Ramos (cell line): ENCODE data around the gene WWC1.

Source experiments
- in situ Hi-C: fragments of 300-500 bp; cut with MboI; formaldehyde crosslinking; loops from one replicate; pipeline ENCODE4 v1.14.3; 2022; ENCODE audit warnings: low sequenced_read_pairs; ENCODE audit not compliant: unreplicated experiment

Gene WWC1

DNA sequence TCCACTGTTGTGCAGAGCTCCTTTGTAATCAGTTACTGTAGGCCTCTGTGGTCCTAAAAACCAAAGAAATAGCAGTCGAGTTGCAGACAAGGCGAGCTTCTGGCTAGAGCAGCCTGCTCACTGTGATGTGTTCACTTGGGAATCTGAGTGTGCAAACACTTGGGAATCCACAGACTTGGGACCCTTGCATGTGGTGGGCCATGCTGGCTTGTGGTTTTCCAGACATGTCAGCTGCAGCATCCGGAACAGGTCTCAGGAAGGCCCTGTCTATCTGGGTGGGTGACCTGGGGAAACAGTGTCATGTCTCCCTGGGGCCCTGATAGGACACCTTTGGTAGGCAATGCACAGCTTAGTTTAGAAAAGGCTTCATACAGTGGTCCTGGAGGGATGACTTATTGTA, 66.4 kb downstream of the WWC1 start:
- in situ Hi-C loops: no loop called here

GRCh38 chr5:168359820-168360460, 68.5 kb downstream of the WWC1 start:
- in situ Hi-C loops: no loop called here

DNA sequence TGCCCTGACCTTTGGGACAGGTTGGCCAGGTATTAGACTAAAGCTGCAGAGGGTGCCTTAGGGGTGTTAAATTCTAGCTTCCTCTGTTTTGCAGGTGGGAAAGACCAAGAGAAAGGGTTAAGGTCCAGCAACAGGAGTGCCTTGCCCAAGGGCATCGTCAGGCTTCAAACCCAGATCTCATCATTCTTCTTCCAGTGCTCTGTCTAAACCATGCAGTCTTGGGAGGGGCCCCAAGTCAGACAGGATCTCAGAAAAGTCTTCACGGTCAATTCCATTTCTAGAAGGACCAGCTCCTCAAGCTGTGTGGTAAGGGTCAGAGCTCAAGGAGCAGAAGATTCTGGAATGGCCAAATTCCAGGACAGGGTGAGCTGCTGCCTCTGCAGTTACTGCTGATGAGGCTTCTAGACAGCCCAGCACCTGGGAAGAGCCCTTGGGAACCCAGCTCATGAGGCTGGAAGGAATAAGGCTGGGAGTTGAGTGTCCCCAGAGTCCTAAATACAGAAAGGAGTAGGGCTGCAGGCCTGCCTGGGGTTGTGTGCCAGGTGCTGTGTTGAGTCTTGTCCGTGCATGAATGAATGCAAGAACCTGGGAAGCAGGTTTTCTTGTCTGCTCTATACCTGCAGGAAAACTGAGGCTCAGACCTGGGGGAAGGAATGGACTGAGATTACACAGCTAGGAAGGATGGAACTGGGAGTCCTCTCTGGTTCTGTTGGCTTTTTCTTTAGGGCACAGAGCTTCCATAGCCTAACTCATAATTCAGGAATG, 69.3 kb downstream of the WWC1 start:
- in situ Hi-C loops: no loop called here

- in situ Hi-C loops: no loop called here
Measured at GRCh38 chr5:168362097-168362885, 70.8 kb downstream of the WWC1 start.

- in situ Hi-C loops: no loop called here
Measured at GRCh38 chr5:168364151-168364661, 72.8 kb downstream of the WWC1 start.

- in situ Hi-C loops: no loop called here
Measured at GRCh38 chr5:168364750-168365550, 73.5 kb downstream of the WWC1 start.

DNA sequence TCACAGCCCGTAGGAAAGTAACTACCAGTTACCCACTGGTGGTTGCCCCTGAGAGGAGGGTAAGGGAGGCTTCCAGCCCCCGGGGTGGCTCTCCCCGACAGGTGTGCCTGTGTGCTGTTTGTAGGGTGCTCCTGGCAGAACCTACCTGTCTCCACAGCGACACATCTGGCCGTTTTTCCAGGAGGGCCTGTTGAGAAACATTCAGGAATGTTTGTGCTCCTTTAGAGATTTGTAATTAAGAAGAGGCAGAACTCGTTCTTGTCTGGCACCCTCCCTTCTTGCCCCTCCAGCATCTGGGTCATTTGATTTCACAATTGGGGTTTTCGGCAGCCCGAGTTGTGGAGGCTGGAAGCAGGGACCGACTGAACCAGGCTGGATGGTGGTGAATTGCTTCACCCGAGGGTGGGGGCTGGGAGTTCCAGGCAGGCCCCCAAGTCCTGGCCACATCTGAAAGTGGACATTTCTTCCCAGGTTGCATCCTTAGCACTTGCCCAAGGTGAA, 74.2 kb downstream of the WWC1 start:
- in situ Hi-C loops: no loop called here

DNA sequence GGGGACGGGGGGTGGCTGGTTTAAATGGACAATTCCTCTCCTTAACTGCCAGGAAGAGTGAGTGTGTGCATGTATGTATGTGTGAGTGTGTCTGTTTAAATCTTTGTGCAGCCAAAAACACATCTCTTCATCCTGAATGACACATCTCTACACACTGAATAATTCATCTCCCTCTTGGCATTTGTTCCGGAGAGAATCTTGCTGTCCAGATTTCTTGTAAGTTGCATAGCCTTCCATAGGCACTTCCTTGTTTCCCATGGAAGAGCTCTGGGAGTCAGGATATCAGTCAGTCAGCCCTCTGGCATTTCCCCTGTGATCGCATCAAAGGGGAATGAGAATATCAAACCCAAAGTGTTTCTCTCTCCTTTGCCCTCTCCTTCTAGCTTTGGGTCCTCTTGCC, 74.7 kb downstream of the WWC1 start:
- in situ Hi-C loops: no loop called here

GRCh38 chr5:168368854-168369253, 77.4 kb downstream of the WWC1 start:
- in situ Hi-C loops: no loop called here

GRCh38 chr5:168370831-168371230, 79.4 kb downstream of the WWC1 start:
- in situ Hi-C loops: no loop called here

DNA sequence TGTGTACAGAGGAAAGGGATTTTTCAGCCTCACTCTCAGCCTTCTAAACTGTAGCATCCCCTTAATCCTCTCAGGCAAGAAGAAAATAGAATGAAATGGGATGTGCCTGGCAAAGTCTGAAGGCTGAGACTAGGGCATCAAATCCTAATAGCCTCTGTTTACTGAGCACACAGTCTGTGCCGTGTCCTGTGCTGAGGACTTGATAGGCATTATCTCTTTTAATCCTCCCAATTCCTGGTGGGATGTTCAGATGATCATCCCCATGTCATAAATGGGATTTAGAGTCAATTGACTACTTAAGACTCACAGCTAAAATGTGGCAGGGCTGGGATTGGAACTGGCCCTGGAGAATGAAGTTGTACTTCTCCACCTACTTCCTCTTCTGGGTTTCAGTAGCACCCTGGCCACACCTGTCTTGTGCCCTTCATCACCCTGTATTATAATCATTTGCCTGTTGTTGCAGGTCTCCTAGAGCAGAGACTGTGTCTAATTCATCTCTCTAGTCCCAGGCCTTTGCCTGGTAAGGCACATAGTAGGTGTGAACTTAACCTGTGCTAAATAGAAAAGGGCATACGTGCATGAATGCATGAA, 81.0 kb downstream of the WWC1 start:
- in situ Hi-C loops: no loop called here

GRCh38 chr5:168374532-168374931, 83.1 kb downstream of the WWC1 start:
- in situ Hi-C loops: no loop called here

- in situ Hi-C loops: no loop called here
Measured at GRCh38 chr5:168375214-168375613, 83.8 kb downstream of the WWC1 start.

- in situ Hi-C loops: no loop called here
Measured at GRCh38 chr5:168377525-168377924, 86.1 kb downstream of the WWC1 start.

DNA sequence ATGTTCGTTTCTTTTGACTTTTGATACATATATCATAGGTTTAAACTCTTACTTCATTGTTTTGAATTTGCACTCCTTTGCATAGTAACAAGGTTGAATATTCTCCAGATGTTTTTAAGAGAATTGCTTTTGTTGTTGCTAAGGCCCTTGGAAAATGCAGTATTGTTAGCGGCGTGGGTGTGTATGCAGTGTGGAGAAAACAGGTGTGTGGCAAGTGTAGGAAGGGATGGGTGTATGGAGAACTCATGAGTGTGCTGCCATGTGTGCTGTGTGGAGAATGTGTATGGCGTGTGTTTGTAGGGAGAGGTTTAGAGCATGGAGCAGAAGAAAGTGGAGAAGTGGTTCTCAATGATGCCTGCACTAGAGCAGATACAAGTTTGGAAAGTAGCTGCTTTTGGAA, 87.3 kb downstream of the WWC1 start:
- in situ Hi-C loops: no loop called here

DNA sequence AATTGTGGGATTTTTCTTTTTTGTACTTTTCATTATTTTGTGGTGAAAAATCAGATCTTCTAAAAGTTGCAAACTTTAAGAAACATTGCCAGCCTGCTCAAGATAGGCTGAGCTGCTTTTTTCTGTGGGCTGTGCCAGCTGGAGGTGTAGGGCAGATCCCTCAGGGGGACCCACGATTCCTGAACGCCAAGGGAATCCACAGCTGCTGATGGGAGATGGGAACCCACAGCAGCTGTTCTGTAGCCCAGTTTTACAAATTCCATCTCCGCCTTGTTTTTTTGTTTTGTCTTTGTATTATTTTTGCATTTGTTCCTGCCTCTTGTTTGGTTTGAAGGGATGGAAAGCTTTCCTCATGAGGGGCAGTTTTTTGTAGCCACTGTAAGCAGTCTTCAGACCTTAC, 91.0 kb downstream of the WWC1 start:
- in situ Hi-C loops: no loop called here

GRCh38 chr5:168390491-168390890, 99.0 kb downstream of the WWC1 start:
- in situ Hi-C loops: no loop called here

DNA sequence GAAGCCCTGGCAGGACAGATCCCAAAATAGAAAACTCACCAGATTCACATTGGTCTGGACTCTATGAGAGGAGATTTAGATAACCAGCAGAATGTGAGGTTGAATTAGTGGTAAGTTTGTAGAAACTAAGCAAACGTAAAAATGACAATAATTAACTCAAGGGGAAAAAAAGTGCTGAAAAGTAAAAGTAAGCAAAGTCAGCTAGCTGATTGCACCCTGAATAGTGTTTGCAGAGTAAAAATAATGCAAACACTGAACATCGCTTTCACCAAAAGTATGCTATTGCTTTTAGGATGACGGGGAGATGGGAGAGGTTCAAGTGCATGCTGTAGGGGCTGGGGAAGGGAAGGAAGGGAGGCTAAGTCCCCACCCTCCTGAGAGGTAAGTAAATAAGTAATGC, 102.3 kb downstream of the WWC1 start:
- in situ Hi-C loops: no loop called here

- in situ Hi-C loops: no loop called here
Measured at GRCh38 chr5:168400429-168401220, 109.2 kb downstream of the WWC1 start.
